Tibial nerve (tissue), 4 donors: ENCODE data around the gene TATDN2. TPM values are rescaled to one million over a fixed set of nuclear protein-coding genes. Genes with fewer than 3 reads are reported as not detected.

Source experiments
- DNase-seq, 2 donors: peaks; one replicate each; pipeline ENCODE4 v3.0.0-alpha.2; 2019; ENCODE audit warnings: low spot score in 2 of 2
- H3K27ac ChIP-seq, 4 donors: fragments of 200-600 bp; sonication (generic) in 3 of 4; one replicate each; pipeline ENCODE4 v1.5.1; 2017 to 2019; ENCODE audit warnings: mild to moderate bottlenecking in 1 of 4
- H3K27me3 ChIP-seq, 2 donors: fragments of 200-600 bp; sonication (generic) in 1 of 2; one replicate each; pipeline versions ENCODE4 v1.5.1 to v1.6.0; 2017 to 2019
- H3K36me3 ChIP-seq, 3 donors: fragments of 200-600 bp; sonication (generic); one replicate each; pipeline ENCODE4 v1.5.1; 2018 to 2019
- H3K4me1 ChIP-seq, 4 donors: fragments of 200-600 bp; sonication (generic) in 3 of 4; one replicate each; pipeline ENCODE4 v1.5.1; 2017 to 2019
- H3K4me3 ChIP-seq, 4 donors: fragments of 200-600 bp; sonication (generic) in 3 of 4; one replicate each; pipeline ENCODE4 v1.5.1; 2017 to 2019; ENCODE audit warnings: mild to moderate bottlenecking in 1 of 4, moderate library complexity in 1 of 4
- H3K9me3 ChIP-seq, 4 donors: fragments of 200-600 bp; sonication (generic) in 3 of 4; one replicate each; pipeline ENCODE4 v1.5.1; 2017 to 2019
- CTCF ChIP-seq, 5 experiments: fragments of 200-600 bp in 3 of 5; fragments of 450-650 bp in 2 of 5; sonication (generic) in 3 of 5; IDR thresholded peaks; one replicate each; pipeline ENCODE4 v1.5.1; 2016 to 2019; ENCODE audit warnings: antibody characterized with exemption in 5 of 5, mild to moderate bottlenecking in 3 of 5, moderate library complexity in 2 of 5
- EP300 ChIP-seq, 2 donors: sonication (generic); formaldehyde crosslinking; IDR thresholded peaks; one replicate each; pipeline ENCODE4 v1.6.1; 2017; ENCODE audit warnings: antibody characterized with exemption in 2 of 2, mild to moderate bottlenecking in 1 of 2
- POLR2A ChIP-seq, 2 donors: fragments of 450-650 bp; IDR thresholded peaks; one replicate each; pipeline ENCODE4 v1.6.1; 2017; ENCODE audit warnings: antibody characterized with exemption in 2 of 2, mild to moderate bottlenecking in 2 of 2, moderate library complexity in 2 of 2
- WGBS, 2 donors: methylation state at CpG; one replicate each; pipeline ENCODE4 v1.1.5; 2018; 5-methylcytosine and 5-hydroxymethylcytosine counted together
- total RNA-seq, 4 donors: library from RNA; depleted of rRNA; stranded (reverse); fragments of >200 nt; gene quantifications; one replicate each; pipeline ENCODE4 v1.1.0, GENCODE V29; 2016

Gene TATDN2
- total RNA-seq, 4 donors from 2014 or later = 21.2 to 28.9 (median 28.5) TPM

DNA sequence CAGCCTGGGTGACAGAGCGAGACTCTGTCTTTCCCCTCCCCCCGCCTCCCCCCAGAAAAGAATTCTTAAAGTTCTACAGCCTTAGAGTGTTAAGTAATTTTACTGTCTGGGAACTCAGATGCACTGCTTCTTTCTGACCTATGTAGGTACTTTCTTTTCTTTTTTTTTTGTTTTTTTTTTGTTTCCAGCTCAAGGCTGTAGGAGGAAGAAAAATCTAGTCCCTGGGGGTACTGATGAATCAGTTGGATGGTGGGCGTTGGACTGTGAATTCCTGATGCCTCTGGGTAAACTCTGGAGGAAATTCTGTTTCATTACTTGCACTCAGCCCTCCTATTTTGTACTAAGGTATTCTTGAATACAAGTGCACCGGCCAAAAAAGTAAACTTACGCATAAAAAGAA, 33.7 kb downstream of the TATDN2 start:
- Histone ChIP-seq H3K27me3 (no peaks in the 10 kb centered on the region), H3K27ac (no peak overlapping the region), H3K36me3 (peaks cover 0 to 76% (median 29%) of the 10 kb centered on the region in 3 donors), H3K4me1 (peaks cover 0 to 5% (median 0%) of the 10 kb centered on the region in 4 donors), H3K9me3 (no peaks in the 10 kb centered on the region), H3K4me3 (no peak overlapping the region)
- DNase-seq = no peak
- no peak for TF ChIP-seq EP300 (IDR thresholded peaks at IDR 0.05)
- TF ChIP-seq CTCF (IDR thresholded peaks at IDR 0.05) = no peak
- TF ChIP-seq POLR2A (IDR thresholded peaks at IDR 0.05) = no peak
- 66 to 75% methylated on average over 5 of the region's 5 CpGs for WGBS, 2 donors

GRCh38 chr3:10283638-10284037, 35.4 kb downstream of the TATDN2 start:
- Histone ChIP-seq H3K9me3 (no peaks in the 10 kb centered on the region), H3K27me3 (no peaks in the 10 kb centered on the region), H3K27ac (no peak overlapping the region), H3K4me1 (peaks cover 0 to 10% (median 0%) of the 10 kb centered on the region in 4 donors), H3K36me3 (peaks cover 0 to 67% (median 21%) of the 10 kb centered on the region in 3 donors), H3K4me3 (no peak overlapping the region)
- 80 to 82% methylated on average over 5 of the region's 5 CpGs for WGBS, 2 donors
- no peak for TF ChIP-seq POLR2A (IDR thresholded peaks at IDR 0.05)
- TF ChIP-seq EP300 (IDR thresholded peaks at IDR 0.05) = no peak
- TF ChIP-seq CTCF (IDR thresholded peaks at IDR 0.05) = no peak
- no peak for DNase-seq

DNA sequence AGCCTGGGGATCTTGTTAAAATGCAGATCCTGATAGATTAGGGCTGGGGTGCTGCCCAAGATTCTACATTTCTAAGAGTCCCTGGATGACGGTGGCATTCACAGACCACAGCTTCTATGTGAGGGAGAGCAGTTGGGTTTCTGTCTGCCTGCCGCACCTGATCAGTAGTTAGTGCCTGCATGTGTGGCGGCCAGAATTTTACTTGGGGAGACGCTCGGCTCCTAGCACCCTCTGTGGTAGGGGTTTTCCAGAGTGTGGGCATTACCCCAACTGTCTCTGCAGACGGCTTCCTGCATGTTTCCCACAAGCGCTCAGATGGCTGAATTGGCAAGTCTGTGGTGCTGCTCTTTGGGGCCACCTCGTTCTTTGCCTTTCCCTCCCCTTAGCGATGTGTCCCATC, 36.2 kb downstream of the TATDN2 start:
- no peak overlapping the region for H3K4me3 ChIP-seq
- H3K27ac ChIP-seq = no peak overlapping the region
- no peaks in the 10 kb centered on the region for H3K9me3 ChIP-seq
- peaks cover 0 to 67% (median 16%) of the 10 kb centered on the region in 3 donors for H3K36me3 ChIP-seq
- no peaks in the 10 kb centered on the region for H3K27me3 ChIP-seq
- TF ChIP-seq CTCF (IDR thresholded peaks at IDR 0.05) (no peak), POLR2A (IDR thresholded peaks at IDR 0.05) (no peak), EP300 (IDR thresholded peaks at IDR 0.05) (no peak)
- WGBS, 2 donors = 75 to 85% methylated on average over 7 of the region's 9 CpGs
- H3K4me1 ChIP-seq = peaks cover 0 to 10% (median 0%) of the 10 kb centered on the region in 4 donors
- no peak for DNase-seq

- Histone ChIP-seq H3K36me3 (peaks cover 0 to 63% (median 6%) of the 10 kb centered on the region in 3 donors), H3K4me3 (no peak overlapping the region), H3K9me3 (no peaks in the 10 kb centered on the region), H3K27me3 (no peaks in the 10 kb centered on the region), H3K4me1 (peaks cover 0 to 10% (median 0%) of the 10 kb centered on the region in 4 donors), H3K27ac (no peak overlapping the region)
- whole genome bisulfite sequencing, 2 donors = 74 to 76% methylated on average over 12 of the region's 12 CpGs
- DNase-seq = no peak
- TF ChIP-seq EP300 (IDR thresholded peaks at IDR 0.05) (no peak), CTCF (IDR thresholded peaks at IDR 0.05) (no peak), POLR2A (IDR thresholded peaks at IDR 0.05) (no peak)
Observed at GRCh38 chr3:10285272-10286132, 37.2 kb downstream of the TATDN2 start.

GRCh38 chr3:10286133-10286524, 37.9 kb downstream of the TATDN2 start:
- no peak overlapping the region for H3K27ac ChIP-seq
- WGBS, 2 donors = 91 to 95% methylated on average over 5 of the region's 5 CpGs
- no peak for DNase-seq
- H3K4me3 ChIP-seq = no peak overlapping the region
- no peak for TF ChIP-seq EP300 (IDR thresholded peaks at IDR 0.05)
- TF ChIP-seq CTCF (IDR thresholded peaks at IDR 0.05) = no peak
- TF ChIP-seq POLR2A (IDR thresholded peaks at IDR 0.05) = no peak
- H3K9me3 ChIP-seq = no peaks in the 10 kb centered on the region
- H3K27me3 ChIP-seq = no peaks in the 10 kb centered on the region
- H3K4me1 ChIP-seq = peaks cover 0 to 10% (median 0%) of the 10 kb centered on the region in 4 donors
- H3K36me3 ChIP-seq = peaks cover 0 to 57% (median under 1%) of the 10 kb centered on the region in 3 donors
